HT-29 (cell line): ENCODE data around the gene MC5R. TPM values are rescaled to one million over a fixed set of nuclear protein-coding genes. Genes with fewer than 3 reads are reported as not detected.
A peak's percentile ranks its signal among the peaks of the same experiment; 100 is the strongest.

Experiments
- DNase-seq: peaks from one replicate; pipeline ENCODE4 v3.0.0-alpha.2; 2015; ENCODE audit warnings: low spot score
- total RNA-seq: library from RNA; depleted of rRNA; stranded (reverse); fragments of >200 nt; shearing (Covaris generic); gene quantifications from 2 replicates; pipeline ENCODE4 v1.2.3, GENCODE V29; 2014; rRNA removed

The MC5R gene
- total RNA-seq, 1 experiment from 2014 or later: not detected

DNA sequence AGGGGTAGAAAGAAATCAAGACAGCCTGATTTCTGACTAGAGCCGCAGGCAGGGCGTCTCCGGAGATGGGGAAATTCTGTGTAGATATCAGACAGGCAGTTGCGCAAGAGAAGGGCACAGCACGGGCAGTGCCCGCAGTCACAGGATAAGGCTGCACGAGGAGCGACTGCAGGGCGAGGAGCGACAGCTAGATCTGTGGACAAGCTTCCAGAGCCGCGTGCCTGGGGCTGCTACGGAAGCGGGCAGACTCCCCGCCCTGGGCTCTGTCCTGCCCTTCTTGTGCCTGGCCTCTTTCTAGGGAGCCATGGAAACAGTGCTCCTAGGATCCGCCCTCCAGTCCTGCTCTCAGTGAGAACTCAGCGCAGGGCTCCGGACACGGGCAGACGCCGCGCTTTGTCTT, 12.6 kb downstream of the MC5R start:
- DNase-seq: no peak

DNA sequence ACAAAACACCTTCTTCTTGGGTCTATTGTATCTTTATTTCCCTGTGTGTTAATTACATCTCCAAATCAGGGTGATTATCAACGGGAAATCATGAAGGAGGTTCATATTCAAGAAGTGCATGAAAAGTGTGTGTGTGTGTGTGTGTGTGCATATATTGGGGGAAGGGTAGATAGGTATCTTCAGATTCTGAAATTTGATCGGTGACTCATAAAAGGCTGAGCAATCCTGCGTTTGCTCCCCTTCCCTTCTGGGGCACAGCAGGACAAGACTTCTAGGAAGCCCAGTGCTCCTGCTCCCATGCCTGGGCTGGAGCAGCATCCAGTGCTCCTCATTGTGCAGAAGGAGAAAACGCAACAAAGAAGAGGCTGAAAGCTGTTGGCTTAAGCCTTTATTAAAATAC, 25.8 kb downstream of the MC5R start:
- peak; percentile 11 for DNase-seq

DNA sequence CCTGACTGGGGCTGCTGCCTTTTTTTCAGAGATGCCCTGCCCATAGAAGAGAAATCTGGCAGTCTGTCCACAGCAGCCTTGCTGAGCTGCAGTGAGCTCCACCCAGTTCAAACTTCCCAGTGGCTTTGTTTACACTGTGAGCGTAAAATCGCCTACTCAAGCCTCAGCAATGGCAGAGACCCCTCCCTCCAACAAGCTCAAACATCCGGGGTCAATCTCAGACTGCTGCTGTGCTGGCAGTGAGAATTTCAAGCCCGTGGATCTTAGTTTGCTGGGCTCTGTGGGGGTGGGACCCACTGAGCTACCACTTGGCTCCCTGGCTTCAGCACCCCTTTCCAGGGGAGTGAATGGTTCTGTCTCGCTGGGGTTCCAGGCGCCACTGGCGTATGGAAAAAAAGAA, 38.9 kb downstream of the MC5R start:
- DNase-seq: peak; percentile 70

DNA sequence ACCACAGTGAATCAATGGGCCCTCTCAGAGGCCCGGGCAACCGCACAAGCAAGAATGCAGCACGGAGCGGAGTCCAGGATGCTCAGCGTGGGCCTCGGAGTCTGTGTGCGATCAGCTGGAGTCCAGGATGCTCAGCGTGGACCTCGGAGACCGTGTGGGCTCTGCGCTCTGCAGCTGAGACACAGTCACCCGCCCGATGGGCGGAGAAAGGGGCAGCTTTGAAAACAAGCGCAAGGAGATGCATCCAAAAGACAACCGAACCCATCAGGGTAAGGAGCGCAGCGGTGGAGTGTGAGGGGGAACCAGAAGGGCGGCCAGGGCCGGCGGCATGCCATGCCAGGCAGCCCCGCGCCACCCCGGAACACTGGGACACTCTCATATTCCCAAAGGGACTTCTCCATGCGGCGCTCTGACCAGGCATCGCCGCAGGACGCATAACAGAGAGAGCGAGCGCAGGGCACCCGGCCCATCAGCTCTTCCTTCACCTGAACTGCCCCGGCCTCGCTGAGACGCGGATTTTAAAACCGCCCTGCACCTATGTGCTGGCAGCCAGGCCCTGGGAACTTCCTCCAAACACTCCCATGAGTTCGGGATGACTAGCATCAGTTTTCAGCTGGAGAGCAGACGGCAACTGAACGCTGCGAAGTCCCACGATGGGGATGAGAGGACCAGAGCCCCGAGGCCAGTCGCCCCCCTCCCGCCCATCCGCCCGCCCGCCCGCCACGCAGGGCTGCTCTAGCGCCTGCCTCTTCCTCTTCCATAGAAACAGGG, 44.7 kb downstream of the MC5R start:
- DNase-seq: no peak

DNA sequence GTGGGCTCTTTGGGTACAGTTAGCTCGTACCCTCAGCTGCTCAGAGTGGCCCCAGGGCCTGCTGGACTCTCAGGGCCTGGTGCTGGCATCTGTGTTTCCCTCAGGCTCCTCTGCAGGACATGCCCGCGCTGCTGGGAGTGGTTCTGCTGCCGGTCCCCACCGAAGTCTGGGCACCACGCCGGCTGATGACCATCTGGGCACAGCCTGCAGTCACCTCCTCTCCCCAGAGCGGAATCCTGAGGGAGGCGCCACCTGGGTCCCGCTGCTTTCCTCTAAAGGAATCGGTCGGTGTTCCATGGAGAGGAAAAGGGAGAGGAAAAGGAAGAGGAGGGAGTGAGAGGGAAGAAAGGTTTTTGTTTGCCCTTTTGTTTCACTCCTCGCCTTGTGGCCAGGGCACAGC, 47.8 kb downstream of the MC5R start:
- no peak for DNase-seq

DNA sequence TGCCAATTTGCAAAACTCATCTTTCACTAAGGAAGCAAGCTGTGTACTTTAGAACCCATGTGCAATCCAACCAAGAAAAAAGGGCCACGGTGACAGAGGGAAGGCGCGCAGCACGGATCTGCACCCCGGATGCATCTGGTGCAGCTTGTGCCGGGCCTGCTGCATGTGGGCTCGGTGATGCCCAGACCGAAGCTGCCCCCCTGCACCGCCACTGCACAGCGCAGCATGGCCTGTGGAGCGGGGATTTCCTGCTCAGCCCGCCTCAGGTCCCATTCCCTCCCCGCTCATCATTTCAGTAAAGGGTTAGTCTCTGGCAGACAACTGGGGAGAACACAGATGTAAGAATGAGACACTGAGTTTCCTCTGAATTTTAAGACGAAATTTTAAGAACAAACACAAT, 48.4 kb downstream of the MC5R start:
- DNase-seq: no peak

DNA sequence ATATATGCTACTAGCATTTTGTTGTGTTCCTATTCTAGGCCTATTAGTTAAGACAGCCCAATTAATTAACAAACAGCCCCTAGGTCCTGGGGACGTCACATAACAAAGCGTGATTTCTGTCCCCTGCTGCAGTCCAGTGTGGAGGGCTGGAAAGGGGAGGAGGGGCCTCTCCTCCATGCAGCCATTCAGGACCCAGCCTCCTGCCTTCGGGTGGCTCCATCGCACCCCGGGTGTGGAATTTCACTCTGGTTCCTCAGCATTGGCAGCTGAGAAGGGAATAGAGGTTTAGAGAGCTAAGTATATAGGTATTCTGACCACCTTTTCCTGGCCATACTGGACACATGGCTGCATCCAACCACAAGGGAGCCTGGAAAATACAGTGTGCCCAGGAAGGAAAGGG, 49.0 kb downstream of the MC5R start:
- DNase-seq: no peak

DNA sequence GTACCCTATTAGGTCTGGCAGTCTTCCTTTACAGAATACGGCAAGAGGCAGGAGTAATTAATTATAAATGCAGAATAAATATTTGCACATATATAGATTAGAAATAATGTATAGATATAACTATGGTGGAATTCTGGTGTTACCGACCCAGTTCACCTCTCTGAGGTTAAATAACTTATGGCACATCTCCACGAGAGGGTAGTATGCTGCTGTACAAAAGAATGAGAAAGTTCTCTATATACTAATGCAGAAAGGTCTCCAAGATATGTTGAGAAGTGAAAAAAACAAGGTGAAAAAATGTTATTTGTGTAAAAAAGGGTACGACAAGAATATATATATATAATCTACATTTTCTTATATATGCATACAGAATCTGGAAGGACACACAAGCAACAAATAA, 50.6 kb downstream of the MC5R start:
- DNase-seq: no peak

Other genes starting within 250 kb of the MC5R start
- 27.5 and 32.0 TPM in 2 replicates for gene FAM210A, start 97.6 kb upstream of the MC5R start, total RNA-seq
- 9.8 and 10.0 TPM in 2 replicates for gene RNMT, start 97.5 kb upstream of the MC5R start, total RNA-seq
- gene MC2R, start 91.4 kb downstream of the MC5R start, total RNA-seq: not detected in 2 replicates